Measurements from ENCODE around the gene DAGLB. TPM values are rescaled to one million over a fixed set of nuclear protein-coding genes. Genes with fewer than 3 reads are reported as not detected.

DAGLB gene
- total RNA-seq, 6 experiments from 2014 or later: 8.9 to 12.7 (median 11.7) TPM

DNA sequence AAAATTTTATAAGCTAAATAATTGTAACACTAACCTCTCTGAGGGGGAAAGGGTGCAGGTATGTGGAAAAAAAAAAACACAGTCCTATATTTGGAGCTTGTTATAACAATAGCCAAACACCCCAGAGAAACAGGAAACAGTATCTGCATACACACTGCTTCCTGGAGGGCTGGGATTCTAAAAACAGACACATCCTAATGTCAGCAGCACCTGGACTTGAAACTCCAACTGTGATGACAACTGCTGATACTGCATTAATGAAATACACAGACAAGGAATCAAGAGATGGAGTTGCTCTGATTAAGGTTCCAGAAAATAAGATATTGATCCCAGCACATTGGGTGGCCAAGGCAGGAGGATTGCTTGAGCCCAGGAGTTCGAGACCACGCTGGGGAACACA lies 9.3 kb downstream of the DAGLB start:
- Histone ChIP-seq H3K27me3 (no peaks in the 10 kb centered on the region), H3K4me3 (no peak overlapping the region), H3K27ac (peak overlapping the region in 1 of 3 donors; percentile 43), H3K36me3 (peaks cover 0 to 10% (median 0%) of the 10 kb centered on the region in 4 donors), H3K9me3 (no peaks in the 10 kb centered on the region), H3K4me1 (peaks cover 0 to 4% (median 1%) of the 10 kb centered on the region in 4 donors)
- WGBS (ENCODE audit: insufficient coverage, low coverage, low lambda C conversion rate, missing lambda C conversion rate): no CpG with 5 or more reads among the region's 2 CpGs
- no peak for DNase-seq
- peak in 1 of 4 donors; percentile 21 for ATAC-seq
- TF ChIP-seq, protein P1, sequence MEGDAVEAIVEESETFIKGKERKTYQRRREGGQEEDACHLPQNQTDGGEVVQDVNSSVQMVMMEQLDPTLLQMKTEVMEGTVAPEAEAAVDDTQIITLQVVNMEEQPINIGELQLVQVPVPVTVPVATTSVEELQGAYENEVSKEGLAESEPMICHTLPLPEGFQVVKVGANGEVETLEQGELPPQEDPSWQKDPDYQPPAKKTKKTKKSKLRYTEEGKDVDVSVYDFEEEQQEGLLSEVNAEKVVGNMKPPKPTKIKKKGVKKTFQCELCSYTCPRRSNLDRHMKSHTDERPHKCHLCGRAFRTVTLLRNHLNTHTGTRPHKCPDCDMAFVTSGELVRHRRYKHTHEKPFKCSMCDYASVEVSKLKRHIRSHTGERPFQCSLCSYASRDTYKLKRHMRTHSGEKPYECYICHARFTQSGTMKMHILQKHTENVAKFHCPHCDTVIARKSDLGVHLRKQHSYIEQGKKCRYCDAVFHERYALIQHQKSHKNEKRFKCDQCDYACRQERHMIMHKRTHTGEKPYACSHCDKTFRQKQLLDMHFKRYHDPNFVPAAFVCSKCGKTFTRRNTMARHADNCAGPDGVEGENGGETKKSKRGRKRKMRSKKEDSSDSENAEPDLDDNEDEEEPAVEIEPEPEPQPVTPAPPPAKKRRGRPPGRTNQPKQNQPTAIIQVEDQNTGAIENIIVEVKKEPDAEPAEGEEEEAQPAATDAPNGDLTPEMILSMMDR (IDR thresholded peaks at IDR 0.05): no peak
- TF ChIP-seq POLR2A (IDR thresholded peaks at IDR 0.05): no peak
- intact Hi-C loops (cut with DNase I): loop anchor here in 1 of 2 donors (10.0 kb wide), 1 partner anchor 84 kb away; no protein-coding TSS in a partner anchor

DNA sequence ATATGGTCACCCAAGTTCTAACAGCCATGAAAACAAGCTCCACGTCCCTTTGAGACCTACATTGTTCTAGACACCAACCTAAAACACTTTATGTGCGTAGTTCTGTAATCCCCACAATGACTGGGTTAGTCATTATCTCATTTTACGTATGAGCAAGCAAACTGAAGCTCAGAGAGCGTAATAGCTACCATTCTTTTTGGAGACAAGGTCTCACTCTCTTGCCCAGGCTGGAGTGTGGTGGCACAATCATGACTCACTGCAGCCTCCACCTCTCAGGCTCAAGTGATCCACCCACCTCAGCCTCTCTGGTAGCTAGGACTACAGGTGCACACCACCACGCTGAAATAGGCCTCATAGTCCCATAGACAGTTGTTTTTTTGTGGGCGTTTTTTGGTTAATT lies 10.5 kb downstream of the DAGLB start:
- 91% methylated on average over 5 of the region's 6 CpGs for WGBS (ENCODE audit: insufficient coverage, low coverage, low lambda C conversion rate, missing lambda C conversion rate)
- intact Hi-C loops (cut with DNase I): loop anchor here in 1 of 2 donors (10.0 kb wide), 1 partner anchor 82 kb away; no protein-coding TSS in a partner anchor
- H3K4me3 ChIP-seq: no peak overlapping the region
- peaks cover 0 to 8% (median 0%) of the 10 kb centered on the region in 4 donors for H3K36me3 ChIP-seq
- no peaks in the 10 kb centered on the region for H3K9me3 ChIP-seq
- ATAC-seq: no peak
- H3K4me1 ChIP-seq: peaks cover 0 to 4% (median 1%) of the 10 kb centered on the region in 4 donors
- no peak overlapping the region for H3K27ac ChIP-seq
- TF ChIP-seq, protein P1 (IDR thresholded peaks at IDR 0.05): no peak
- TF ChIP-seq POLR2A (IDR thresholded peaks at IDR 0.05): no peak
- no peak for DNase-seq
- H3K27me3 ChIP-seq: no peaks in the 10 kb centered on the region

DNA sequence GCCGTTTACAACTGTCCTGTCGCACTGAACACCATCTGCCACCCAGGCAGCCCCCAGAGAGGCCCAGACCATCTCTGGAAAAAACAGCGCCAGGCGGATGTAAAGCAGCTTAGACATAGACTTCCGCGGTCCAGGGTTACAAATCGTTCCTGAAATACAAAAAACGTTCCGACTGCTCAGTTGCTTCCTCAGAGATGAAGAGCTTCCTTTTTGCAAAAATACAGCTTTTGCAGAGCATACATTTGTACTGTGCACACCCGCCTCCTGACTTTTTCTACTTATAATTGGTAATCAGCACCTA lies 11.4 kb downstream of the DAGLB start:
- no peaks in the 10 kb centered on the region for H3K27me3 ChIP-seq
- no peaks in the 10 kb centered on the region for H3K9me3 ChIP-seq
- TF ChIP-seq, protein P1 (IDR thresholded peaks at IDR 0.05): no peak
- no peak for TF ChIP-seq POLR2A (IDR thresholded peaks at IDR 0.05)
- no peak overlapping the region for H3K4me3 ChIP-seq
- H3K36me3 ChIP-seq: peaks cover 0 to 6% (median 0%) of the 10 kb centered on the region in 4 donors
- H3K4me1 ChIP-seq: peaks cover 0 to 4% (median 1%) of the 10 kb centered on the region in 4 donors
- H3K27ac ChIP-seq: peak overlapping the region; percentile 20 to 38 (median 25)
- 47% methylated on average over 10 of the region's 10 CpGs for WGBS (ENCODE audit: insufficient coverage, low coverage, low lambda C conversion rate, missing lambda C conversion rate)
- ATAC-seq: peak; percentile 31 to 44 (median 38)
- intact Hi-C loops (cut with DNase I): loop anchor here in 1 of 2 donors (10.0 kb wide), 1 partner anchor 82 kb away; no protein-coding TSS in a partner anchor
- DNase-seq: no peak

DNA sequence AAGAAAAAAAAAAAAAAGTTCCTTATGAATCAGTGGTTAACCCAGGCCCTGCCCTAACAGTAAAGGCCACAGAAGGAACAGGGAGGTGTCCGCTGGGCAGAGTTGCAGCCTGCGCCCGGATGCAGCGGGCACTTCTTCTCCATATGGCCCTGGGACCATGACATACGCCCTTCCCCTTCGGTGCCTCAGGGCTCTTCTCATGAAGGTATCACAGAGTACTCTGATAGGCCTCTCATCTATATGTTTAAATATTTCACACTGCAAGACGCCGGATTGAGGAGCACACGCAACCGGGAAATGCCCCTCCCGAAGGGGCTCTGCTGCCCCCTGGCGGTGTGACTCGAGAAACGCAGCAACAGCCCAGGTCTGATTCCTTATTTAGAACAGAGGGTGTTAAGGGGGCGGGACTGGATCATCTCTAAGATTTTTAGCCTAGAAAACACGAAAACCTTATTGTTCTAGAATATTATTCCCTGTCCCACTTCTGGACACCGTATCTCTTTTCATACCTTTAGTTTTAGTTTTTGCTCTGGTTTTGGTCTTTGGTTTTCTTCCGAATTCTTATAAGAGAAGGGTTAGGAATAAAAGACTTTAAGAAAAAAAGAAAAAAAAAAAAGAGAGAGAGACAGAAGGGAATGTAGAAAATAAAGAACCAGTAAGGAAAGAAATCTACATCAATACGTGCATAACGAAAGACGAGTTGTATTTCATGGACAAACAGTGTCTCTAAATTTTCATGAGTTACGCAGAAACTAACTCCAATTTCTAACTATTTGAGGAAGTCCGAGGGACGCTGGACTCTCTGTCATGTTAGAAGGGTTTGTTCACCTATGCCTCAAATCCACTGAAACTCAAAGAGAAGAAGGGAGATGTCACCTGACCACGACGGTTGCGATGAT lies 12.0 kb downstream of the DAGLB start:
- no peak for TF ChIP-seq POLR2A (IDR thresholded peaks at IDR 0.05)
- TF ChIP-seq, protein P1 (IDR thresholded peaks at IDR 0.05): peak; percentile 81 to 99 (median 96)
- Histone ChIP-seq H3K4me3 (no peak overlapping the region), H3K9me3 (no peaks in the 10 kb centered on the region), H3K27me3 (no peaks in the 10 kb centered on the region), H3K27ac (peak overlapping the region; percentile 20 to 38 (median 25)), H3K36me3 (peaks cover 0 to 9% (median 0%) of the 10 kb centered on the region in 4 donors), H3K4me1 (peaks cover 0 to 4% (median 1%) of the 10 kb centered on the region in 4 donors)
- 20% methylated on average over 24 of the region's 27 CpGs for WGBS (ENCODE audit: insufficient coverage, low coverage, low lambda C conversion rate, missing lambda C conversion rate)
- peak; percentile 88 to 92 (median 90) for ATAC-seq
- peak; percentile 78 to 83 (median 81) for DNase-seq
- intact Hi-C loops (cut with DNase I): loop anchor here in 1 of 2 donors (10.0 kb wide), 1 partner anchor 81 kb away; no protein-coding TSS in a partner anchor

Data from right lobe of liver (tissue), 6 donors.